Neural progenitor cell (in vitro differentiated cells): ENCODE measurements around the gene EEF1AKMT4.

Source experiments
- CTCF ChIP-seq: fragments of 200-600 bp; sonication (generic); IDR thresholded peaks from 2 replicates; pipeline ENCODE4 v1.5.1; 2017; ENCODE audit warnings: antibody characterized with exemption, mild to moderate bottlenecking
- EZH2 ChIP-seq: fragments of 200-600 bp; sonication (generic); IDR thresholded peaks from 2 replicates; pipeline ENCODE4 v1.6.1; 2017; ENCODE audit warnings: antibody characterized with exemption, mild to moderate bottlenecking, moderate library complexity
- EZH2phosphoT487 ChIP-seq: fragments of 200-600 bp; sonication (generic); IDR thresholded peaks from 2 replicates; pipeline ENCODE4 v1.6.1; 2017; ENCODE audit warnings: antibody characterized with exemption

- no peak for TF ChIP-seq CTCF
- no peak for TF ChIP-seq EZH2phosphoT487
- TF ChIP-seq EZH2: no peak
Observed at GRCh38 chr3:184231671-184232070, 17.8 kb upstream of the EEF1AKMT4 start.
